K562 (cell line): ENCODE results near the gene SDR39U1. TPM values are rescaled to one million over a fixed set of nuclear protein-coding genes. Genes with fewer than 3 reads are reported as not detected.

Experiments used
- GTF2E2 ChIP-seq: fragments of 200-800 bp; sonication (Bioruptor generic); IDR thresholded peaks from 2 replicates; pipeline ENCODE4 v1.6.1; 2016; ENCODE audit warnings: missing genetic modification characterization, missing compliant biosample characterization
- HEY1 ChIP-seq: fragments of 250-450 bp; sonication (Bioruptor Pico); IDR thresholded peaks from 2 replicates; pipeline ENCODE4 v1.5.0; 2020; ENCODE audit warnings: mild to moderate bottlenecking, moderate library complexity, borderline replicate concordance
- L3MBTL2 ChIP-seq: fragments of 450-650 bp; IDR thresholded peaks from 2 replicates; pipeline ENCODE4 v1.6.1; 2016; ENCODE audit warnings: mild to moderate bottlenecking, moderate library complexity
- RBM39 ChIP-seq: fragments of 200-400 bp; formaldehyde crosslinking; optimal IDR thresholded peaks from 2 replicates; pipeline ENCODE3; 2018; ENCODE audit warnings: low read depth, low read length
- RFX7 ChIP-seq: fragments of 250-450 bp; sonication (Bioruptor Pico); IDR thresholded peaks from 2 replicates; pipeline ENCODE4 v1.5.1; 2021; ENCODE audit warnings: mild to moderate bottlenecking
- SIN3B ChIP-seq: fragments of 450-650 bp; IDR thresholded peaks from 2 replicates; pipeline ENCODE4 v1.6.1; 2017; ENCODE audit warnings: low read depth, mild to moderate bottlenecking, moderate library complexity
- TARDBP ChIP-seq: fragments of 450-650 bp; IDR thresholded peaks from 2 replicates; pipeline ENCODE4 v1.6.1; 2016
- ZNF212 ChIP-seq: fragments of 450-650 bp; formaldehyde crosslinking; IDR thresholded peaks from 2 replicates; pipeline ENCODE4 v1.4.0; 2020; ENCODE audit warnings: mild to moderate bottlenecking
- polyA plus RNA-seq, 8 experiments: library from polyadenylated mRNA; depleted of rRNA in 4 of 8; stranded (reverse) in 5 of 8; unstranded in 3 of 8; fragments of >200 nt; fragmentation: Nextera tagmentation in 2 of 8; fragmentation: Illumina TruSeq in 1 of 8; extraction: Ambion mirVana in 2 of 8; extraction: Trizol in 1 of 8; gene quantifications; 2 replicates each; pipeline versions ENCODE4 v1.2.1 to v1.2.3, GENCODE V29; 2011 to 2014; ENCODE audit warnings: inconsistent platforms in 1 of 8, missing spikeins in 1 of 8
- total RNA-seq, 7 experiments: library from RNA; depleted of rRNA in 6 of 7; stranded (reverse); fragments of >200 nt in 6 of 7; fragmentation: Illumina TruSeq in 2 of 7; extraction: Trizol in 2 of 7; gene quantifications; 2 replicates each; pipeline versions ENCODE4 v1.2.1 to v1.2.3, GENCODE V29; 2011 to 2021; ENCODE audit warnings: low replicate concordance in 1 of 7
- TF ChIP-seq, protein P1 (sequence below): fragments of 250-450 bp; sonication (Bioruptor Pico); IDR thresholded peaks from 2 replicates; pipeline ENCODE4 v1.4.0; 2020
- TF ChIP-seq, protein P2 (sequence below): fragments of 250-450 bp; sonication (Bioruptor Pico); IDR thresholded peaks from 2 replicates; pipeline ENCODE4 v1.8.0; 2022; ENCODE audit warnings: moderate library complexity, mild to moderate bottlenecking, inconsistent platforms
- TF ChIP-seq, protein P3 (sequence below): fragments of 250-450 bp; sonication (Bioruptor Pico); IDR thresholded peaks from 2 replicates; pipeline ENCODE4 v1.5.0; 2021; ENCODE audit warnings: mild to moderate bottlenecking, borderline replicate concordance
- TF ChIP-seq, protein P4 (sequence below): fragments of 450-650 bp; formaldehyde crosslinking; IDR thresholded peaks from 2 replicates; pipeline ENCODE4 v1.4.0; 2022; ENCODE audit warnings: missing genetic modification characterization
- TF ChIP-seq, protein P5 (sequence below): fragments of 450-650 bp; IDR thresholded peaks from 2 replicates; pipeline ENCODE4 v1.6.1; 2017; ENCODE audit warnings: mild to moderate bottlenecking, moderate library complexity
- TF ChIP-seq, protein P6 (sequence below): IDR thresholded peaks from 2 replicates; pipeline ENCODE4 v1.6.1; 2011; ENCODE audit not compliant: insufficient read length; ENCODE audit errors: extremely low read depth
- TF ChIP-seq, protein P7 (sequence below): fragments of 250-450 bp; sonication (Bioruptor Pico); IDR thresholded peaks from 2 replicates; pipeline ENCODE4 v1.5.0; 2021

SDR39U1 gene
- total and polyA plus RNA-seq, 9 of the 15 experiments (the other 6 are each of a cell fraction or from before 2014, with no cell fraction given), result 10.4 to 56.1 (median 19.8) TPM

DNA sequence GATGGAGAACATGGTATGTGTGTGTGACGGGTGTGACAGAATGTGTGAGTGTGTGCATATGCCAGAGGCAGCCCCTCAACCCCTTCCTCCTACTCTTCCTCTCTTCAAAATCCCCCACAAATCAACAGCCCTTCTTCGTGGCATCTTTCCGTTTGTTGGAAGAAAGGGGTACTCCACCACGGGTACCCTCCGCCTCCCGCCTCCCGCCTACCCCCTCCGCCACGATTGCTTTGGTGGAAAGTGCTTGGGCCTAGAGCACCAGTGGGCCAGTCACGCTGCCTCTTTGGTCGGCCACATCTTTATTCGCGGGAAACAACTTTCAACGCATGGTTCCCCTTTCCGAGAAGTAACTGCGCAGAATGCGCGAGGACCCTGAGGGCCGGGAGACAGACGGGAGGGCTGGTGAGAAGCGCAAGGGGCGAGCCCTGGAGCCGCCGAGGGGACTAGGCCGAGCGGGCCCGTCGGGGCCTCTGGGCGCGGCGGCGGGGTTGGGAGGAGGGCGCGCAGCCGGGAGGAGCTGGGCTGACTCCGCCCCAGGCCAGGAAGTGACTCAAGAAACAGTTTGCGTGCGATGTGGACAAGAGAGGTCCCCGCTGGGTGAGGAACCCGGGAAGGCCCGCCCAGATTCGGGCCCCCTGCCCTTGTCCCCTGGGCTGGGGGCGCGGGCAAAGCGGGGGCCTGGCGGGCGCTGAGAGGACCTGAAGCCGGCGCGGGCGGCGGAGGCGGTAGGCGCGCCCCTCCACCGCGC lies 13.0 kb downstream of the SDR39U1 start, which contains the start of the genes CBLN3 and KHNYN (continued):
- TF ChIP-seq, protein P1, sequence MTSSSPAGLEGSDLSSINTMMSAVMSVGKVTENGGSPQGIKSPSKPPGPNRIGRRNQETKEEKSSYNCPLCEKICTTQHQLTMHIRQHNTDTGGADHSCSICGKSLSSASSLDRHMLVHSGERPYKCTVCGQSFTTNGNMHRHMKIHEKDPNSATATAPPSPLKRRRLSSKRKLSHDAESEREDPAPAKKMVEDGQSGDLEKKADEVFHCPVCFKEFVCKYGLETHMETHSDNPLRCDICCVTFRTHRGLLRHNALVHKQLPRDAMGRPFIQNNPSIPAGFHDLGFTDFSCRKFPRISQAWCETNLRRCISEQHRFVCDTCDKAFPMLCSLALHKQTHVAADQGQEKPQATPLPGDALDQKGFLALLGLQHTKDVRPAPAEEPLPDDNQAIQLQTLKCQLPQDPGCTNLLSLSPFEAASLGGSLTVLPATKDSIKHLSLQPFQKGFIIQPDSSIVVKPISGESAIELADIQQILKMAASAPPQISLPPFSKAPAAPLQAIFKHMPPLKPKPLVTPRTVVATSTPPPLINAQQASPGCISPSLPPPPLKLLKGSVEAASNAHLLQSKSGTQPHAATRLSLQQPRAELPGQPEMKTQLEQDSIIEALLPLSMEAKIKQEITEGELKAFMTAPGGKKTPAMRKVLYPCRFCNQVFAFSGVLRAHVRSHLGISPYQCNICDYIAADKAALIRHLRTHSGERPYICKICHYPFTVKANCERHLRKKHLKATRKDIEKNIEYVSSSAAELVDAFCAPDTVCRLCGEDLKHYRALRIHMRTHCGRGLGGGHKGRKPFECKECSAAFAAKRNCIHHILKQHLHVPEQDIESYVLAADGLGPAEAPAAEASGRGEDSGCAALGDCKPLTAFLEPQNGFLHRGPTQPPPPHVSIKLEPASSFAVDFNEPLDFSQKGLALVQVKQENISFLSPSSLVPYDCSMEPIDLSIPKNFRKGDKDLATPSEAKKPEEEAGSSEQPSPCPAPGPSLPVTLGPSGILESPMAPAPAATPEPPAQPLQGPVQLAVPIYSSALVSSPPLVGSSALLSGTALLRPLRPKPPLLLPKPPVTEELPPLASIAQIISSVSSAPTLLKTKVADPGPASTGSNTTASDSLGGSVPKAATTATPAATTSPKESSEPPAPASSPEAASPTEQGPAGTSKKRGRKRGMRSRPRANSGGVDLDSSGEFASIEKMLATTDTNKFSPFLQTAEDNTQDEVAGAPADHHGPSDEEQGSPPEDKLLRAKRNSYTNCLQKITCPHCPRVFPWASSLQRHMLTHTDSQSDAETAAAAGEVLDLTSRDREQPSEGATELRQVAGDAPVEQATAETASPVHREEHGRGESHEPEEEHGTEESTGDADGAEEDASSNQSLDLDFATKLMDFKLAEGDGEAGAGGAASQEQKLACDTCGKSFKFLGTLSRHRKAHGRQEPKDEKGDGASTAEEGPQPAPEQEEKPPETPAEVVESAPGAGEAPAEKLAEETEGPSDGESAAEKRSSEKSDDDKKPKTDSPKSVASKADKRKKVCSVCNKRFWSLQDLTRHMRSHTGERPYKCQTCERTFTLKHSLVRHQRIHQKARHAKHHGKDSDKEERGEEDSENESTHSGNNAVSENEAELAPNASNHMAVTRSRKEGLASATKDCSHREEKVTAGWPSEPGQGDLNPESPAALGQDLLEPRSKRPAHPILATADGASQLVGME (CRISPR knock-in tag), result no peak
- TF ChIP-seq RBM39, result no peak
- TF ChIP-seq HEY1, result no peak
- TF ChIP-seq SIN3B, result peak; percentile 42; the same call in 1 of the 2 replicates
- TF ChIP-seq, protein P2, sequence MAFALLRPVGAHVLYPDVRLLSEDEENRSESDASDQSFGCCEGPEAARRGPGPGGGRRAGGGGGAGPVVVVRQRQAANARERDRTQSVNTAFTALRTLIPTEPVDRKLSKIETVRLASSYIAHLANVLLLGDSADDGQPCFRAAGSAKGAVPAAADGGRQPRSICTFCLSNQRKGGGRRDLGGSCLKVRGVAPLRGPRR (CRISPR knock-in tag), result no peak
- TF ChIP-seq L3MBTL2, result peak; percentile 82
- TF ChIP-seq, protein P3, sequence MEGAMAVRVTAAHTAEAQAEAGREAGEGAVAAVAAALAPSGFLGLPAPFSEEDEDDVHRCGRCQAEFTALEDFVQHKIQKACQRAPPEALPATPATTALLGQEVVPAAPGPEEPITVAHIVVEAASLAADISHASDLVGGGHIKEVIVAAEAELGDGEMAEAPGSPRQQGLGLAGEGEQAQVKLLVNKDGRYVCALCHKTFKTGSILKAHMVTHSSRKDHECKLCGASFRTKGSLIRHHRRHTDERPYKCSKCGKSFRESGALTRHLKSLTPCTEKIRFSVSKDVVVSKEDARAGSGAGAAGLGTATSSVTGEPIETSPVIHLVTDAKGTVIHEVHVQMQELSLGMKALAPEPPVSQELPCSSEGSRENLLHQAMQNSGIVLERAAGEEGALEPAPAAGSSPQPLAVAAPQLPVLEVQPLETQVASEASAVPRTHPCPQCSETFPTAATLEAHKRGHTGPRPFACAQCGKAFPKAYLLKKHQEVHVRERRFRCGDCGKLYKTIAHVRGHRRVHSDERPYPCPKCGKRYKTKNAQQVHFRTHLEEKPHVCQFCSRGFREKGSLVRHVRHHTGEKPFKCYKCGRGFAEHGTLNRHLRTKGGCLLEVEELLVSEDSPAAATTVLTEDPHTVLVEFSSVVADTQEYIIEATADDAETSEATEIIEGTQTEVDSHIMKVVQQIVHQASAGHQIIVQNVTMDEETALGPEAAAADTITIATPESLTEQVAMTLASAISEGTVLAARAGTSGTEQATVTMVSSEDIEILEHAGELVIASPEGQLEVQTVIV (CRISPR knock-in tag), result no peak
- TF ChIP-seq, protein P4, sequence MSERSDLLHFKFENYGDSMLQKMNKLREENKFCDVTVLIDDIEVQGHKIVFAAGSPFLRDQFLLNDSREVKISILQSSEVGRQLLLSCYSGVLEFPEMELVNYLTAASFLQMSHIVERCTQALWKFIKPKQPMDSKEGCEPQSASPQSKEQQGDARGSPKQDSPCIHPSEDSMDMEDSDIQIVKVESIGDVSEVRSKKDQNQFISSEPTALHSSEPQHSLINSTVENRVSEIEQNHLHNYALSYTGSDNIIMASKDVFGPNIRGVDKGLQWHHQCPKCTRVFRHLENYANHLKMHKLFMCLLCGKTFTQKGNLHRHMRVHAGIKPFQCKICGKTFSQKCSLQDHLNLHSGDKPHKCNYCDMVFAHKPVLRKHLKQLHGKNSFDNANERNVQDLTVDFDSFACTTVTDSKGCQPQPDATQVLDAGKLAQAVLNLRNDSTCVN, result no peak
- peak; percentile 80 for TF ChIP-seq GTF2E2
- TF ChIP-seq ZNF212 (CRISPR knock-in tag), result no peak
- TF ChIP-seq, protein P5, sequence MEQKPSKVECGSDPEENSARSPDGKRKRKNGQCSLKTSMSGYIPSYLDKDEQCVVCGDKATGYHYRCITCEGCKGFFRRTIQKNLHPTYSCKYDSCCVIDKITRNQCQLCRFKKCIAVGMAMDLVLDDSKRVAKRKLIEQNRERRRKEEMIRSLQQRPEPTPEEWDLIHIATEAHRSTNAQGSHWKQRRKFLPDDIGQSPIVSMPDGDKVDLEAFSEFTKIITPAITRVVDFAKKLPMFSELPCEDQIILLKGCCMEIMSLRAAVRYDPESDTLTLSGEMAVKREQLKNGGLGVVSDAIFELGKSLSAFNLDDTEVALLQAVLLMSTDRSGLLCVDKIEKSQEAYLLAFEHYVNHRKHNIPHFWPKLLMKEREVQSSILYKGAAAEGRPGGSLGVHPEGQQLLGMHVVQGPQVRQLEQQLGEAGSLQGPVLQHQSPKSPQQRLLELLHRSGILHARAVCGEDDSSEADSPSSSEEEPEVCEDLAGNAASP, result no peak
- TF ChIP-seq, protein P6, sequence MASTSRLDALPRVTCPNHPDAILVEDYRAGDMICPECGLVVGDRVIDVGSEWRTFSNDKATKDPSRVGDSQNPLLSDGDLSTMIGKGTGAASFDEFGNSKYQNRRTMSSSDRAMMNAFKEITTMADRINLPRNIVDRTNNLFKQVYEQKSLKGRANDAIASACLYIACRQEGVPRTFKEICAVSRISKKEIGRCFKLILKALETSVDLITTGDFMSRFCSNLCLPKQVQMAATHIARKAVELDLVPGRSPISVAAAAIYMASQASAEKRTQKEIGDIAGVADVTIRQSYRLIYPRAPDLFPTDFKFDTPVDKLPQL, result no peak
- TF ChIP-seq, protein P7, sequence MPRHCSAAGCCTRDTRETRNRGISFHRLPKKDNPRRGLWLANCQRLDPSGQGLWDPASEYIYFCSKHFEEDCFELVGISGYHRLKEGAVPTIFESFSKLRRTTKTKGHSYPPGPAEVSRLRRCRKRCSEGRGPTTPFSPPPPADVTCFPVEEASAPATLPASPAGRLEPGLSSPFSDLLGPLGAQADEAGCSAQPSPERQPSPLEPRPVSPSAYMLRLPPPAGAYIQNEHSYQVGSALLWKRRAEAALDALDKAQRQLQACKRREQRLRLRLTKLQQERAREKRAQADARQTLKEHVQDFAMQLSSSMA (CRISPR knock-in tag), result no peak
- no peak for TF ChIP-seq RFX7
- peak; percentile 18; the same call in 1 of the 2 replicates for TF ChIP-seq TARDBP
